Stimulated activated CD4-positive, alpha-beta T cell treated with anti-CD3 and anti-CD28 coated beads, TNF-alpha, amount 100 ng/mL, for 1 hour (primary cell): ENCODE measurements around the gene MAMLD1.

Experiments
- DNase-seq, 3 donors: peaks; one replicate each; pipeline ENCODE4 v3.0.0-alpha.2; 2020; ENCODE audit warnings: low read depth in 3 of 3, low spot score in 1 of 3

Gene MAMLD1

DNA sequence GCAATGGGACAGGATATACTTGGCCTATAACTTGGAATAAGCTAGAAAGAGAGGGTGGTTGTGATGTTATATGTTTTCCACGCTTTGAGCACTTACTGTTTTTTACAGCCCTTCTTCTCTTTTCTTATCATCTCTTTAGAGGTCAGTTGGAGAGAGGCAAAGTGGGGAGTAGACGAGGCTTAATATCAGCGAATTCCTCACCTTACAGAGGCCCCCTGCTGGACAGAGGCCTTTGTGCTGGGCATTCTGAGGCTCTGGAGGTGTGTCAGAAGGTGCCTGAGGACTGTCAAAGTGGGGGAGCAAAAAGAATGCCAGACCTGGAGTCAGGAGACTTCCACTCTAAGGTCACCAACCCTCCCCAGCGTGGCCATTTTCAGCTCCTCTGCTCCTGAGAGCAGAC is 42.5 kb downstream of the MAMLD1 start:
- no peak for DNase-seq

DNA sequence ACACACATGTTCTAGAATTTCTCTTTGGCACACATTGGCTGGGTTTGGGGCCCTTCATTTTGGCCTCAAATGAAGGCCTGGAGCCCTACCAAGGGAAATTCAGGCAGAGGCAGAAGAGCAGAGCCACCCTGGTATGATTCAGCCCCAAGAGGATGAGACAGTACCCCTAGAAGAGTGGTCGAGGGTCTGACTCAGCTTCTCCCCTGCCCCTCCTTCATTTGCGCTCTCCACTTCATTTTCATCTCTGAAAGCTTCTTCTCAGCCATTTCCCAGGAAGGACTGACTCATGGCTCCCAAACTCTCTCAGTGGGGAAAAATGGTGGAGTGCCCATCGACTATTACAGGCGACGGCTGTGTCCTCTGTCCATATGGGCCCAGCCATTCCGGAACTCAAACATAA is 43.5 kb downstream of the MAMLD1 start:
- no peak for DNase-seq

DNA sequence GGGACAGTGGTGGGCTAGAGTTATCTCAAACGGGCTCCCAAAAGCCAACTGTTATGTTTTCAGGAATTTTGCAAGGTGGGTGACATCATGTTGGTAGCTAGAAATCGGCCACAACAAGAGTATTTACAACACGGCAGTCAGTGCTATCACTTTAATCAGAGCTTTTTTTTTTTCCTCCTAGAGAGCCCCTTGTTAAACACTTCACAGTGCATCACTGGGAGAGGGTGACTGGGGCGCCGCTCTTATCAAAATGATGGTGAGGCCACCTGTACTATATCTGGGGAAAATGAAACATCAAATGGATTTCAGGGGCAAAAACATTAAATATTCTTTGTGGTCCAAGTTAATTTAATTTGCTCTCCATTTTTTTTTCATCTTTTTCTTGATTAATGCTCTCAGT is 44.9 kb downstream of the MAMLD1 start:
- DNase-seq = no peak

DNA sequence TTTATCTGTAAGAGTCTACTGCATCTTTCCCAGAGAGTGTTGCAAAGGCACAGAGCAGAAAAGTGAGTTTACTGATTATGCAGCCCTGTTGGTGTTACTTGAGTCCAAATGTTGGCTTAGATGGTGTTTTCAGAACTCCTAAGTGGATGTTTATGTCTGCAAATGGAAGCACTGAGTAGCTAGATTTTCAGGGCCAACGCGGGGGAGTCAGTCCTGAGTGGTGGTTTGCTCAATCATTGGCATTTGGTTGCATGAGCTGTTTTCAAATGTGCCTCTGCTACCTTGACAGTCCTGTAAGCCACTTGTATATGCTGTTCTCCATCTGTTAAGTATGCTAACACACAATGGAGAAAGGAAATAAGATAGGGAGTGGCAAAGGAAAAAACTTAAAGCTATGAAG is 45.4 kb downstream of the MAMLD1 start:
- no peak for DNase-seq

- DNase-seq = no peak
Measured at GRCh38 chrX:150409486-150409885, 46.4 kb downstream of the MAMLD1 start.

- DNase-seq = no peak
Measured at GRCh38 chrX:150409964-150410363, 46.8 kb downstream of the MAMLD1 start.

DNA sequence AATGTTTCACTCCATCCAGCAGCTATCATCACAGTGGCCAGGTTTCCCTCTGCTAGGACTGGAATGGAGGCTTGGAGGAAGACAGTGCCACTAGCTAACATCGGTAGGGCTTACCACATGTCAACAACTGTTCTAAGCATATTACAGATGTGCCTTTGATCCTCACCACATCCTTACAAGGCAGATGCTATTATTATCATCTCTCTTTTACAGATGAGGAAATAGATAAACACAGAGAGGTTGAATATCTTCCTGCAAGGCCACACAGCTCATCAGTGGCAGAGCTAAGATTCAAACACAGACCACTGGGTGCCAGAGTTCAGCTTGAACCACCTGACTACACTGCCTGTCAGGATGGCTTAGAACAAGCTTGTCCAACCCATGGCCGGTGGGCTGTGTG is 47.4 kb downstream of the MAMLD1 start:
- DNase-seq = no peak

GRCh38 chrX:150411656-150412055 is 48.5 kb downstream of the MAMLD1 start:
- DNase-seq = no peak

DNA sequence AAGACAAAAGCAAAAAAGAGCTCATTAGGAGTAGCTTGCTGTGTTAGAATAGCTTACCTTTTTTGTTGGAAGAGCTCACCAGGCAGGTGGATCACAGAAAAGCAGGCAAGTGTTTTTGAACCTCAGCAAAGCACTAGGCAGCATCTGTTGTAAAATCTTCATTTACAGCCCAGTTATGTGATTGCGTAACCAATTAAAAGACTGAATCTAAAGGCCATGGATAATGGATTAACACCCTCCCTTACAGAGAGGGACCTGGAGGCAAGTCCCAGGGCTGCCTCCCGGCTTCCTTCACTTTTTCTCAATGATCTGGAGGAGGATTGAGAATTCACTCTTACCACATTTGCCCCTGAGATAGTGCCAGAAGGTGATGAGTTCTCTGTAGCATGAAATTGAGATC is 51.1 kb downstream of the MAMLD1 start:
- DNase-seq = no peak

- DNase-seq = no peak
Measured at GRCh38 chrX:150416469-150416868, 53.4 kb downstream of the MAMLD1 start.

GRCh38 chrX:150421816-150422215 is 58.7 kb downstream of the MAMLD1 start:
- no peak for DNase-seq

DNA sequence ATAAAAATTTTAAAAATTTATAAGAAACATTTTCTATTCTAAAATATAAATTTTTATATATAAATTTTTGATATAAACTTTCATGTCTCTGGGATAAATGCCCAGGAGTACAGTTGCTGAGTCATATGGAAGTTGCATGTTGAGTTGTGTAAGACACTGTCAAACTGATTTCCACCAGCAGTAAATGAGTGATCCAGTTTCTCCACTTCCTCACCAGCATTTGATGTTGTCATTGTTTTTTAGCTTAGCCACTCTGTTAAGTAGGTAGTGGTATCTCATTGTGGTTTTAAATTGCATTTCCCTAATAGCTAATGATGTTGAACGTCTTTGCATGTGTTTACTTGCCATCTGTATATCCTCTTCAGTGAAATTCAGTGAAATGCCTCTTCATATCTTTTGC is 66.5 kb downstream of the MAMLD1 start:
- no peak for DNase-seq

GRCh38 chrX:150436195-150436594 is 73.1 kb downstream of the MAMLD1 start:
- no peak for DNase-seq

GRCh38 chrX:150438165-150438564 is 75.0 kb downstream of the MAMLD1 start:
- DNase-seq = no peak

DNA sequence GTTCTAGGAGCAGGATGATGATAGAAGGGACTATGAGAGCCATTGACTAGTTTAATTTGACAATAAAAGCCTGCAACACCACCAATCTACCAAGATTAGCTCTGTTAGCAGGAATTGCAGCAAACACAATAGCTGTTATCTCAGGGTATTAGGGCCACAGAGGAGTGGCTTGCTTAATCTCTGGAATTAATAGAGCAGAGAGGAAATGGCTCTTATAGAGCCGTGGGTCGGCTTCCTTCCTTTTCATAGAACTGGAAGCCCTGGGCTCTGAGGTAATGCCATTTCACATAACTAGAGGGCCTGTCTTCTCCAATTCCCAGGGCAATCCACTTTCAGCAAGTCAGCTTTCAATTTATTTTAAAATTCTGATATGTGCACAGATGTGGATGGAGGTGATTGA is 83.0 kb downstream of the MAMLD1 start:
- no peak for DNase-seq

DNA sequence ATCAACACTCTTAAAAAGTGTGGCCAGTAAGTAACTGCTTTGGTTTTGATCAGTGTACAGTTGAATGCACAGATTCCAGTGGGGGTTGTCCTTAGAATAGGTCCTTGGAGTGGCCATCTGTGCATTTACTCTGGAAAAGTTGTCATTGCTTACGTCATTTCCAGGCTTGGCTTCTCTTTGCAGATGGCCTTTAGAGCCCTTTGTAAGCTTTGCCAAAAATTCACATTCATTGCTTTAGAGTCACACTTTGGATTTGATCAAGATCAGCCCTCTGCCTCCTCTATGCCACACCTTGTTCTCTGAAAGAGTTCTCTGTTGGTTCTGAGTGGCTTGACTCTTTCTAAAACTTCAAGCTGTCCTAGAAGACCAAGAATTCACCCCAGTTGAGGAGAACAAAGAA is 83.9 kb downstream of the MAMLD1 start:
- no peak for DNase-seq

DNA sequence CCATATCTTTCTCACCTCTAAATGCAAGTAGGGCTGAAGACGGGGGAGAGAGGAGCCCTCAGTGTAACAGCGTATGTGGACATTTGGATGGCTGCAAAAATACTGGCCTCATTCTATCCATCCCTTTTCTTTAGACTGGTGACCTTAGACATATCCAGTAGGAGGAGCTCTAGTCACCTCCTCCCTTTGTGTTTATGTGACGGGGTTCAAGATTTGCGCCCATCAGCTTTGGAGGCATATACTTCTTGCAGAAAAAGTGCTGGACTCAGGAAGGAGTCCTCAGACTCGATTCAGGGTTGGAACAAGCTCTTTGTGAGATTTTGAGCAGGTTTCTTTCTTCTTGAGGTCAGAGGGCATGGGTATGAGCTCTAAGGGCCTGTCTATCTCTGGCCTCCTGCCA is 86.2 kb downstream of the MAMLD1 start:
- DNase-seq = no peak

GRCh38 chrX:150450519-150451177 is 87.5 kb downstream of the MAMLD1 start:
- DNase-seq = no peak

DNA sequence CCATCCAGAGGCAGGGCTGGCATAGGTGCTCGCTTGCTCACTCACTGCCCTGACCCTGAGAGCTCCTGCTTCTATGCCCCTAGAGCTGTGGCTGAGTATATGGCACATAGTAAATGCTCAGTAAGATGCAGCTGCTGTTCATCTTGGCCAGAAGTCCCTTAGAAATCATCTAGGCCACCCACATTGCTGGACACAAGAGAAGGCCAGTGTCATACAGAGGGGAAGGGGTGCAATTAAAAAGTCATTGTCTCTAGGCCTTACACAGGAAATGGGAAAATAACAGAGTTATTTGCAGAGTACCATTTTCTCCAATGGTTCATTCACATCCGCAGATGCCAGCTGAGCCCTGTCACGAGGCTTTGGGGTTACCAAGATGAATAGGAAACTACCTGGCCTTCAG is 88.8 kb downstream of the MAMLD1 start:
- no peak for DNase-seq

DNA sequence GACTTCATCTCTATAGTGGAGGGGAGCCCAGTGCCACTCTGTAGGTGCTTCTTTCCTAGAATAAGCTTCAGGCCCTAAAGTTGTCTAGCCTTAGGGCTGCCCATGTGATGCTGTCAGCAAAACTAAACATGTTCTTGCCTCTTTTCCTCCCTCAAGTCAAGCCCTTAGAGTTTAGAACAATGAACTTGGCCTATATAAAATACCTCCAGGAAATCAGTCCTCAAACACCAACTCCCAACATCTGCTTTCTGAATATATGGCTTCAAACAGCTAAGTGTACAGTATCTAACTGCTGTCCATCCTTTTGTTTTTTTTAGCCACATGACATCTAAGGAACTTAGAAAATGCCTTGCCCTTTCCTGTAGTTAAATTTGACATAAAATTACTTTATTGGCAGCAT is 91.0 kb downstream of the MAMLD1 start:
- no peak for DNase-seq

DNA sequence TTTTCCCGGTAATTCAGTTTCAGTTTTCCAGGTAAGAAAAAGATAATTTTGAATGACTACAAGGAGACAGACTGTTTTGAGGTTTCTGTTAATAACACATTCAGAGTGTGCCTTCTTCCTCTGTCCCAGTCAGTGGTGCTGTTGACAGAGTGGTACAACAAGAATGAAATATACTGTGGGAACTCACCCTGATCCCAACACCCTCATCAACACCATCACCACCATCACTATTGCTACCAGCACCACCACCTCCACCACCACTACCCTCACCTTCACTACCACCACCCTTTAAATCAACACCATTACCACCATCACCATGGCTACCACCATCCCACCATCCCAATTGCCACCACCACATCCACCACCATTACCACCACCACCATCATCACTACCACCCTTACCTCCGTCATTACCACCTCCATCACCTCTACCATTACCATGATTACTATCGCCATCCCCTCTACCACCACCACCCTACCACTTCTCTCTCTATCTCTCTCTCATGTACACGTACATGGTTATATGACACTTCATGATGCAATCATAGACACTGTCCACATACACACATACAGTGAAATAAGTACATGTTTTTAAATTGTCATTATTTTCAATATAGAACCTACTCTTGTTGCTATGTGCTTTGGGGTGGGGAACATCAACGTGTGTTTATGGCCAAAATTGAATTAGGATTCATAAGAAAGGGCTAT is 91.5 kb downstream of the MAMLD1 start:
- no peak for DNase-seq

- DNase-seq = no peak
Measured at GRCh38 chrX:150455215-150455608, 92.1 kb downstream of the MAMLD1 start.

DNA sequence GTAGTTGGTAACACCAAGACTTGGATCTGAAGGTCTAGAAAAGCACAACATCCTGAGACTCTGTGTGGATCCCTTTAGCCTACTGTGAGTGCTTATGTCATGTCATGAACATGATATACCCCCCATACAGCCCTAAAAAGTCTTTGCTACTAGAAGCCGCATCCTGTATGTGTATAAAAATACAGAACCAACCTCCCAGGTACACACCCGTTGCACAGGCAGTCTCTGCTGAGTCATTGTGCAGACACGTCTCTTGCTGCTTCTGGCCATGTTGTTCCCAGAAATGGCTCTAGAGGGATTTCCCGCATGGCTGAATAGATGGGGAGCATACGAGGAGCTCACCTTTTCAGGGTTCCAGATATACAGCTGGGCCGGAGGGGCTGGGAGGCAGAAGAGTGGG is 93.3 kb downstream of the MAMLD1 start:
- DNase-seq = no peak
